ENCODE data around the gene AFF2. TPM values are rescaled to one million over a fixed set of nuclear protein-coding genes. Genes with fewer than 3 reads are reported as not detected.

Gene AFF2
- total RNA-seq, 4 donors from 2014 or later: 2.8 to 25.8 (median 8.6) TPM

DNA sequence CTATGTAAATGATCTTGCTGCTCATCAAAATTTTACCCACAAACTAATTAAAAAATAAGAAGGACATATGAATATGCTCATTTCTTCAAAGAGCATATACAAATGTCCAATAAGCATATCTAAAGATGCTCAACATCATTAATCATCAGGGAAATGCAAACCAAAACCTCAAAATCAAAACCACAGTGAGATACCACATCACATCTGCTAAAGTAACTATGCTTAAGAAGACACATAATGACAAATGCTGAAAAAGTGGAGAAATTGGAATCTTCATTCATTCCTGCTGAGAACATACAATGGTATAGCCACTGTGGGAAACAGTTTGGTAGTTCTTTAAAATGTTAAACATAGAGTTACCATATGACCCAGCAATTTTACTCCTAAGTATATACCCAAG is 81.9 kb downstream of the AFF2 start:
- TF ChIP-seq, protein P1, sequence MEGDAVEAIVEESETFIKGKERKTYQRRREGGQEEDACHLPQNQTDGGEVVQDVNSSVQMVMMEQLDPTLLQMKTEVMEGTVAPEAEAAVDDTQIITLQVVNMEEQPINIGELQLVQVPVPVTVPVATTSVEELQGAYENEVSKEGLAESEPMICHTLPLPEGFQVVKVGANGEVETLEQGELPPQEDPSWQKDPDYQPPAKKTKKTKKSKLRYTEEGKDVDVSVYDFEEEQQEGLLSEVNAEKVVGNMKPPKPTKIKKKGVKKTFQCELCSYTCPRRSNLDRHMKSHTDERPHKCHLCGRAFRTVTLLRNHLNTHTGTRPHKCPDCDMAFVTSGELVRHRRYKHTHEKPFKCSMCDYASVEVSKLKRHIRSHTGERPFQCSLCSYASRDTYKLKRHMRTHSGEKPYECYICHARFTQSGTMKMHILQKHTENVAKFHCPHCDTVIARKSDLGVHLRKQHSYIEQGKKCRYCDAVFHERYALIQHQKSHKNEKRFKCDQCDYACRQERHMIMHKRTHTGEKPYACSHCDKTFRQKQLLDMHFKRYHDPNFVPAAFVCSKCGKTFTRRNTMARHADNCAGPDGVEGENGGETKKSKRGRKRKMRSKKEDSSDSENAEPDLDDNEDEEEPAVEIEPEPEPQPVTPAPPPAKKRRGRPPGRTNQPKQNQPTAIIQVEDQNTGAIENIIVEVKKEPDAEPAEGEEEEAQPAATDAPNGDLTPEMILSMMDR (IDR thresholded peaks at IDR 0.05; ENCODE audit: low read depth): no peak

- TF ChIP-seq, protein P1 (IDR thresholded peaks at IDR 0.05; ENCODE audit: low read depth): no peak
Measured at GRCh38 chrX:148588649-148589310, 88.4 kb downstream of the AFF2 start.

DNA sequence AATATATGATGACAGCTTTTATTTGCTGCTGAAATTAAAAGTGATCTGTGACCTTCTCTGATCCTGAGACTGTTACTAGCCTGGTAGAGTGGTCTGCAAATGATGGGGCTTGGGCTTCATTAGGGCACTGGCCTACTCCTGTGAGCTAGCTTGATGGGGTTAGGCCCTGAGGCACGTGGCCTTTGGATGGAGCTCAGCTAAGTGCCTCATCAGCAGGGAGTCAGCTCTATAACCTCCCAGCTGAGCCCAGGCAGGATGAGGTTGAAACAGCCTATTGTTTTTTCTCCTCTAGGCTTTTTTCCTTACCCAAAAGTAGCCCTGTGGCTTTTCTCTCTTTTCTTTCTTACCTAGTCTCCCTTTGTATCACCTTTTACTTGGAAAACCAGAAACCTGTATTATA is 92.2 kb downstream of the AFF2 start:
- TF ChIP-seq, protein P1 (IDR thresholded peaks at IDR 0.05; ENCODE audit: low read depth): no peak

- TF ChIP-seq, protein P1 (IDR thresholded peaks at IDR 0.05; ENCODE audit: low read depth): no peak
Measured at GRCh38 chrX:148593146-148593545, 92.7 kb downstream of the AFF2 start.

- TF ChIP-seq, protein P1 (IDR thresholded peaks at IDR 0.05; ENCODE audit: low read depth): no peak
Measured at GRCh38 chrX:148593987-148594386, 93.6 kb downstream of the AFF2 start.

DNA sequence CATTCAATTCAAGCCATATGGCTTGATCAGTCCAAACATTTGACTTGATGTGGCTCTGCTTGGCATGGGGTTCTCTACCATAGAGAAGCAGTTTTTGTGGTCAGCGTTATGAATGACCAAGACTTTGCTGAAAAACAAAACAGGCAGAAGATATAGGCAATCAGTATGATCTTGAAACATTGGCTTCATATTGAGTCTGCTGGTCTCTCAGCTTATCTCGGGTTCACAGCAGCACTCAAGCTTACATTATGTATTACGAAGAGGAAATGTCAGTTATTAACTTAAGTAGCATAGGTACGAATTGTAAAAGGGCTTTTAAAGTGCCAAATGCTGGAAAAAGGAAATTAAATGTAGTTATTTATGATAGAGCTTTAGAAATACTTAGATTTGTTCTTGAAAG is 99.0 kb downstream of the AFF2 start:
- TF ChIP-seq, protein P1 (IDR thresholded peaks at IDR 0.05; ENCODE audit: low read depth): no peak

GRCh38 chrX:148600131-148600530 is 99.7 kb downstream of the AFF2 start:
- TF ChIP-seq, protein P1 (IDR thresholded peaks at IDR 0.05; ENCODE audit: low read depth): no peak
